Fibroblast of skin of left quadriceps (primary cell): ENCODE results near the gene RAB37.
A peak's percentile ranks its signal among the peaks of the same experiment; 100 is the strongest.

Experiments
- DNase-seq, 2 experiments: peaks; one replicate each; pipeline ENCODE4 v3.0.0-alpha.2; 2013; ENCODE audit warnings: low read depth in 2 of 2

The RAB37 gene

DNA sequence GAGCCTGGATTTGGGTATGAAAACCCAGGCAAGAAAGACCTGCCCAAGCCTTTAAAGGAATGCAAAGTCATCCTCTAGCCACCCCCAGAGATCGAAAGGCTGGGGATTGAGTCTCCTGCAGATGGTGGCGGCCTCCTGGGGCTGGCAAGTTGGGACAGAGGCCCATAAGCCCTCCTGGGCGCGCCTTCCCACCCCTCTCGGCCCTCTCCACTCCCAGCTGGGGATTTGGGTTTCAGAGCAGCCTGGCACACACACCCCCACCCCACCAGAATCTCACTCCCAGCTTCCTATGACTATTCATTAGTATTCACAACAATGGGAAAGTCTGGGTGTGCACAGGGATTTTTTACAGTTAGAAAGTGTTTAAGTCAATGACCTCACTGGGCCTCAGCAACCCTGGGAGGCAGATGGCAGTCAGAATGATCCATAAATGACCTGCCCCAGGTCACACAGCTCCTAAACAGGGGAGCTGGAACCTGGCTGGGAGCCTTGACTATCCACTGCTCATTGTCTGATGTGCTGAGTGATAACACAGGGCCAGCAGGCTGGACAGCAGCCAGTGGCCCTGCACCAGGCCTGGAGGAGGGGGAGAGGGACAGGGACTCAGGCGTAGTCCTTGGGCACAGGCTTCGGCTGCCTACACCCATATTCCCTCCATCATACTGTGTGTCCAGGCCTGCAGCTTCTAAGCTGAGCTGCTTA is 23.5 kb downstream of the RAB37 start:
- DNase-seq = no peak

GRCh38 chr17:74761419-74761818 is 24.4 kb downstream of the RAB37 start:
- no peak for DNase-seq

DNA sequence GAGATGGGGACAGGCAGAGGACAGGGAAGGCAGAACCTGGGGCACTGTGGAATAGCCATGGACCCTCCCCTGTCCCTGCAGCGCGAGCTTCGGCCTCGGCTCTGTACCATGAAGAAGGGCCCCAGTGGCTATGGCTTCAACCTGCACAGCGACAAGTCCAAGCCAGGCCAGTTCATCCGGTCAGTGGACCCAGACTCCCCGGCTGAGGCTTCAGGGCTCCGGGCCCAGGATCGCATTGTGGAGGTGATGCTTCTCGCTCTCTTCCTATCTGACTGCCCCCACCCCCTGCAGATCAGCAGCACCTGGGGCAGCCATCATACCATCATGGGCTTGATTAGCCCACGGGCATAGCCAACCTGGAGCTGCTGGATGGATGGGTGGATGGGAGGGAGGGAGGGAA is 24.9 kb downstream of the RAB37 start:
- no peak for DNase-seq

GRCh38 chr17:74763565-74764387 is 26.7 kb downstream of the RAB37 start:
- DNase-seq = no peak

DNA sequence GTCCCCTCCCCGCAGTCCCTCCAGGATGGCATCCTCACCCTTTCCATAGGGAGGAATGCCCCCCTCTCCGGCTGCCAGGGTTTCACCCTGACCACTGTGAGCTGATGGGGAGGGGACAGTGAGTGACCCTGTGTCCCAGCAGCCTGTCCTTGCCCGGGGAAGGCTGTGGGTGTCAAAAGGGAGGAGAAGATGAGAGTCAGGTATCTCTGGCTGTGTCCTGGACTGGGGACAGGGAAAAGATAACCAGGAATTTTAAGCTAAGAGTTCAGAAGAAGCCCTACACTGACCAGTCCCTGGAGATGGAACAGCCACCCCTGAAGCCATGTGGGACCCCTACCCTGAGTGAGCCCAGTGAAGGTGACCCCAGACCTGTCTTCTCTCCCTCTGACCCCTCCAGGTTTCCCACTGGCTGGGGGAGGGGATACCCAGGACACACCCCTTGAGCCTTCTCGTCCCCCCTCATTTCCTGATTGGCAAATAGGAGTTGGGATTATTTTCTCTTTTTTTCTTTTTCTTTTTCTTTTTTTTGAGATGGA is 27.8 kb downstream of the RAB37 start:
- no peak for DNase-seq

- no peak for DNase-seq
Observed at GRCh38 chr17:74766413-74766812, 29.4 kb downstream of the RAB37 start.

DNA sequence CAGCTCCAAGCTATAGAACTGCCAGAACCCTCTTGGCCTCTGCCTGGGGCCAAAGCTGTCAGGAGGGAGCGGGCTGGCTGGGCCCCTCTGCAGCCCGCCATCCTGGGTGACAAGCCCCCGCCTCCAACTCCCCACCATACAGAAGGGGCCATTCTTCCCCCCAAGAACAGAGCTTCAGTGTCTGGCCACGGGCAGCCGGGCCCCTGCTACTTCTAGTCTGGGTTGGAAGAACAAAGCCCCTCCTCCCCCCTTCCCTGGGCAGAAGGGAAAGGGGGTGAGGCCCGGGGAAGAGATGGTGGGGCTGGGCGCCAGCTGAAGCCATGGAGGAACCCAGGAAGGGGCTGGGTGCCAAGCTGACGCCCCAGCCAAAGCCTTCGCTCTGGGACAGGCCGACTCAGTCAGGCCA is 30.1 kb downstream of the RAB37 start:
- DNase-seq = no peak

- DNase-seq = no peak
Observed at GRCh38 chr17:74768069-74768762, 31.2 kb downstream of the RAB37 start.

GRCh38 chr17:74768763-74769114 is 31.7 kb downstream of the RAB37 start:
- DNase-seq = no peak

DNA sequence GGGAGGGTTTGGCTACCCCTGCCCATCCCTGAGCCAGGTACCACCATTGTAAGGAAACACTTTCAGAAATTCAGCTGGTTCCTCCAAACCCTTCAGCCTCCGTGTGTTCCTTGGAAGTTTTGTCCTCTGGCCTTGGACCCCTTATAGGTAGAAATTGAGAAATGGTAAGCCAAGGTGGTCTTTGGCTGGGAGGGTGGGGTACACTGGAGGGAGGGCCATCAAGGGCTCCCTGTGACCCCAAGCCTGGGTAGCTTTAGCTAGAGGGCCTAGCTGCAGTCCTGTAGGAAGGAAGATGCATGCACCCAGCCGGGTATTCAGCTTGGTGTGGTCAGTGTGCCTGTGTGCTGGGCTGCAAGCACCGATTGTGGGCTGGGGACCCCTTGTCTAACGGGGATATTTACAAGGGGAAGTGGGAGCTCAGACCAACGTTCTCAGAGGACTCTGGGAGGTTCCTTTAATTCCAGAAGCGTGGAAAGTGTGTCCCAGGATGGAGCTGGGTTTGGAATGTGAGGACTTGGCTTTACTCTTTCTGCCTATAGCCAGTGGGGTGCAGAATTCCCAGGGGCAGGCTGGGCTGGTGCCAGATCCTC is 32.3 kb downstream of the RAB37 start:
- no peak for DNase-seq

- no peak for DNase-seq
Observed at GRCh38 chr17:74769856-74770497, 32.9 kb downstream of the RAB37 start.

DNA sequence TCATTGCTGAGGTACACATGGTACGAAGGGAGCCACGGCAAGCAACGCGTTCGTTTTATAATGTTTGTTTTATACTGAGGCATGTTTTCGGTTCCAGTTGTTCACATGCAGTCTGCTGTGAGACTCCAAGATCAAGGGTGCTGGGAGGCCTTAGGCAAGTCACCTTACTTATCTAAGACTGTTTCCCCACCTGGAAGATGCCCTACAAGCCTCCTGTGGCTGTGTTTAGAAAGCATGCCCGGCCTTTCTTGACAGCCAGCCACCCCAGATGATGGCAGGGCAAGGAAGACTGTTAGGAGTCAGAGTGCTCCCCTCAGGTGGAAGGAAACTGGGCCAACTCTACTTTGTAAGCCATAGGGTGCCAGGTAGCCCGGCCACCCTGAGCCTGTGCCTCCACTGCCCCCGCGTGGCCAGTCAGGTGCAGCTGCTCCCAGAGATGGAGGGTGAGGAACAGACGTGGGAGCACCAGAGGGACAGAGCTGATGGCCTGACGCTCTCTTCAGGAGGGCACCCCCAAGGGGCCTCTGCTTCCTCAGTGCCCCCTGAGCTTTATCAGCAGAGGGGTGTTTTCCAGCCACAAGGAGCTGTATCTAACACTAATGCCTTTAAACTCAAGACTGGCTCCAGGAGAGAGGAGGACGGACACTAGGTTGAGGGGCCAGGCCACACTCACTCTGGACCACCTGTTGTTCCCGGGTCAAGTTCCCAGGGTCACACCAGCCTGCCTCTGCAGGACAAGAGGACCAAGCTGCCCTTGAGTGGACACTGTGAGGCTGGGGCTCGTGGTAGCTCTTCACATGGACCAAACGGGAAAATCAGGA is 33.7 kb downstream of the RAB37 start:
- no peak for DNase-seq

GRCh38 chr17:74771319-74771914 is 34.4 kb downstream of the RAB37 start:
- DNase-seq = no peak

DNA sequence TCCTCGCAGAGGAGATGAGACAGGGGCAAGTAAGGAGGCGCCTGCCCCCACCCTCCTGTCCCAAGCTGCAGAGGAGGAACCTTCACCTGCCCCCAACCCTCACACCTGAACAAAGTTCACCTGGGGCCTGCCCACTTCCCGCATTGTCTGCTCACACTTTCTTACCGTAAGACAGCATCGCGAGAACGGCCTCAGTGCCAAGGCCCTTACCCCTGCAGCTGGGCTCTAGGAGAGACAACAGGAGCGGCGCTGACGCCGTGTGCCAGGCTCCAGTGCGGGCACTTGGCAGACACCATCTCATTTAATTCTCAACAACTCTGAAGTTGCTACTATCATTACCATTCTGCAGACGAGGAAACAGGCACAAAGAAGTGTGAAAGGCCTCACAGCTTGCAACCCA is 35.0 kb downstream of the RAB37 start:
- DNase-seq = no peak

DNA sequence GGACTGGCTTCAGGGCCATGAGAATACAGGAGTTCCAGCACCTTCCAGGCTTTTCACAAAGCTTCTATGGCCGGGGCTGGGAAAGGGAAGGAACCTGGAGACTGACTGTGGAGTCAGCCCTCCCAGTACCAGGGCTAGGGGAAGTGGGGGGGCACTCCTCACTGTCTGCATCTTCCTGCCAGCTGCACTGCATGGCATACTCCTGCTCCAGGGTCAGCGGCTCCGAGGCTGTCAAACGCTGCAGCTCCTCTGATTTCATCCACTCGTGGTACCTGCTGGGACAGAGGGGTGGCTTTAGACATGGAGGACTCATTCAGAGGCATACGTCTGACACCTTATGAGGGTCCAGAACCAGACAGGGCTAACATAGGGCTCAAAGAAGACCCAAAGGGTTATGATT is 36.4 kb downstream of the RAB37 start:
- no peak for DNase-seq

- DNase-seq = no peak
Observed at GRCh38 chr17:74773871-74774286, 36.8 kb downstream of the RAB37 start.

- DNase-seq = no peak
Observed at GRCh38 chr17:74775409-74776043, 38.5 kb downstream of the RAB37 start.

DNA sequence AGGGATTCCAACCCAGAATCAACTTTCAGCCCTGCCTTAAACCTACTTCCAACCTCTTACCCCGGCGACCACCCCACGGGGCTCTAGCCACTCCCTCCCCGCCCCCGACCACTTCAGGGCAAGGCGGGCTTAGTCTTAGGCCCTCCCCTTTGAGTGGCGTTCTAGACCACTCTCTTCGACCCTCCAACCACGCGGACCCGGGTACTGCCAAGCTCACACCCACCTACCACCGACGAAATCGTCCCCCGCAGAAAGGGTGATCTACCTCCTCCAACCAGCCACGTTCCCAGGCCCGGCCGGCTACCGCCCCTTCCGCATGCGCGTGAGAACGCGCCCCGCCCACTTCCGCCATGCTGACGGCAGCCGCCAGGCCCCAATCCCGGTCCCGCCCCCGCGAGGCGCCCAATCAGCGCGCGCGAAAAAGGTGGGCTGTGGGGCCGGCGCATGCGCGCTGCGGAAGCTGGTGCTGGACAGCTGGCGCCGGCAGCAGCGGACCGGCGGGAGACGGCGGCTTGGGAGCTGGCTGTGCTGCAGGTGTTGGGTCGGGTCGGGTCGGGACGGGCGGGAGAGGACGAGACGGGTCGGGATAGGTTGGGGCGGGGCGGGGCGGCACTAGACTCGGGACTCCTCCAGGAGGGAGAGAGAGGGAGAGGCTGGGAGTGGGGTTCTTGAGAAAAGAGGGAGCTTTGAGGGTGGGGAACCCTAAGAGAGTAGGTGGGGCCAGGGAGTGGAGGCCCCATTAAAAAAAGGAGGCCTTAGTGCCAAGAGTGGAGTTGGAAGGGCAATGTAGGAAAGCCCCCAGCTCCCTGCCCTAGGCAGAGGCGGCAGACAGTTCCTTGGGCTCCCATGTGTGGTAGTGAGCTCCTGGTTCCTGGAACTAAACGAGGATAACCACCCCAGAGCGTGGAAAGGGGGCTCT is 39.2 kb downstream of the RAB37 start, which contains the start of gene NAT9:
Gene NAT9 (minus strand): TSS at position 302 of the 919 bp plus-strand sequence. CDS start 647 bp downstream, outside the sequence.
- peak; percentile 86 to 87 for DNase-seq

DNA sequence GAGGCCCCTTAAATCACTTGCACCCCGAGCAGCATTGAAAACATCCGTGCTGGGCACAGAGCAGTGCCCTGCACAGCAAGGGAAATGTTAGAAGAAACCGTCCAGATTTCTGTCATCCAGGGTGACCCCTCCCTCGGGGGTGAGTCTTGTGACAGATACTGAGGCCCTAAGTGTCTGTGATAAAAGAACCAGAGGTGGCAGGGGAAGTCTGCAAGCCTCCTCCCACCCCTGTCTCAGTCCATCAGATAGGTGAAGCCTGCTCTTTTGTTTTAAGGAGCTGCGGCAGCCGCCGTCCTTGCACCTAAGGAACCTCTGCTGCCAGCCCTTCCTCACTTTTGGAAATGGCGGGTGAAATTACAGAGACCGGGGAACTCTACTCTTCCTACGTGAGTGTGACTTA is 39.9 kb downstream of the RAB37 start:
- no peak for DNase-seq
